Measurements from ENCODE around the gene CGREF1. TPM values are rescaled to one million over a fixed set of nuclear protein-coding genes. Genes with fewer than 3 reads are reported as not detected.

Gene CGREF1
- total RNA-seq, 1 donor from 2014 or later, result 0.43 TPM

- H3K4me3 ChIP-seq, result peak overlapping the region; percentile 74
- peaks cover 34% of the 10 kb centered on the region for H3K4me1 ChIP-seq
- no peaks in the 10 kb centered on the region for H3K36me3 ChIP-seq
- intact Hi-C loops (cut with DNase I), result loop anchor here (10.0 kb wide), 1 partner anchor 121 kb away; no protein-coding TSS in a partner anchor
- no peak for TF ChIP-seq CTCF (IDR thresholded peaks at IDR 0.05)
- H3K27ac ChIP-seq, result peak overlapping the region; percentile 95
- no peaks in the 10 kb centered on the region for H3K27me3 ChIP-seq
- ATAC-seq, result peak; percentile 69
- H3K9me3 ChIP-seq, result no peaks in the 10 kb centered on the region
- peak; percentile 91 for DNase-seq
Measured at GRCh38 chr2:27085673-27086089, 33.2 kb downstream of the CGREF1 start.

GRCh38 chr2:27085062-27085672, 33.8 kb downstream of the CGREF1 start:
- H3K27ac ChIP-seq, result peak overlapping the region; percentile 95
- intact Hi-C loops (cut with DNase I), result loop anchor here (10.0 kb wide), 1 partner anchor 120 kb away; no protein-coding TSS in a partner anchor
- no peak for ATAC-seq
- DNase-seq, result no peak
- H3K9me3 ChIP-seq, result no peaks in the 10 kb centered on the region
- no peaks in the 10 kb centered on the region for H3K27me3 ChIP-seq
- H3K4me3 ChIP-seq, result peak overlapping the region; percentile 74
- peaks cover 37% of the 10 kb centered on the region for H3K4me1 ChIP-seq
- peak; percentile 48 for TF ChIP-seq CTCF (IDR thresholded peaks at IDR 0.05)
- no peaks in the 10 kb centered on the region for H3K36me3 ChIP-seq

- intact Hi-C loops (cut with DNase I), result loop anchor here (10.0 kb wide), 1 partner anchor 120 kb away; no protein-coding TSS in a partner anchor
- H3K4me3 ChIP-seq, result no peak overlapping the region
- no peak overlapping the region for H3K27ac ChIP-seq
- H3K9me3 ChIP-seq, result no peaks in the 10 kb centered on the region
- no peaks in the 10 kb centered on the region for H3K27me3 ChIP-seq
- no peaks in the 10 kb centered on the region for H3K36me3 ChIP-seq
- H3K4me1 ChIP-seq, result peaks cover 37% of the 10 kb centered on the region
- ATAC-seq (no peak), DNase-seq (no peak)
- no peak for TF ChIP-seq CTCF (IDR thresholded peaks at IDR 0.05)
Measured at GRCh38 chr2:27084297-27085061, 34.4 kb downstream of the CGREF1 start.

GRCh38 chr2:27083410-27084296, 35.3 kb downstream of the CGREF1 start:
- Histone ChIP-seq H3K4me3 (no peak overlapping the region), H3K9me3 (no peaks in the 10 kb centered on the region), H3K27me3 (no peaks in the 10 kb centered on the region), H3K27ac (no peak overlapping the region), H3K4me1 (peaks cover 37% of the 10 kb centered on the region), H3K36me3 (no peaks in the 10 kb centered on the region)
- no peak for TF ChIP-seq CTCF (IDR thresholded peaks at IDR 0.05)
- ATAC-seq (no peak), DNase-seq (no peak)
- intact Hi-C loops (cut with DNase I), result loop anchor here (10.0 kb wide), 1 partner anchor 119 kb away; no protein-coding TSS in a partner anchor

- Histone ChIP-seq H3K36me3 (no peaks in the 10 kb centered on the region), H3K27me3 (no peaks in the 10 kb centered on the region), H3K4me1 (peaks cover 37% of the 10 kb centered on the region), H3K4me3 (no peak overlapping the region), H3K9me3 (no peaks in the 10 kb centered on the region), H3K27ac (no peak overlapping the region)
- ATAC-seq, result no peak
- DNase-seq, result no peak
- intact Hi-C loops (cut with DNase I), result loop anchor here (10.0 kb wide), 1 partner anchor 118 kb away; no protein-coding TSS in a partner anchor
- TF ChIP-seq CTCF (IDR thresholded peaks at IDR 0.05), result no peak
Measured at GRCh38 chr2:27082773-27083409, 36.0 kb downstream of the CGREF1 start.
